Measurements from ENCODE around the gene KRT75. TPM values are rescaled to one million over a fixed set of nuclear protein-coding genes. Genes with fewer than 3 reads are reported as not detected.

The KRT75 gene
- total RNA-seq, 1 experiment from 2014 or later, result not detected

DNA sequence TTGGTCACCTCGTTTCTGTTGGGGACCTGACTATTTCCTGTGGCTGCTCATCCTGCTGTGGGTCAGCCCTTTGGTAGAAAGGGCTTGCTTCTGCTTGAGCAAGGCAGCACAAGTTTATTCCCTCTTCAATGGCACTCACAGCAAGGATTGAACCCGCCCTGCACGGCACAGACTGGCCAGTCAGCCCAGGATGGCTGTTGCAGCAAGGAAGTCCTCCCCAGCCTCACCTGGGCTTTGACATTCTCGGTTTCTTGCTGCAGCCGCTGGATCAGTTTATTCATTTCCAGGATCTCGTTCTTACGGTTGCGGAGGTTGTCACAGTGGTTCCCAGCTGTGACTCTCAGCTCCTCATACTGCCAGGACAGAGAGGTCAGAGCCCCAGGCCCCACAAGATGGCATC is 37.5 kb downstream of the KRT75 start:
- no peaks in the 10 kb centered on the region for H3K79me2 ChIP-seq (ENCODE audit: insufficient read depth, low read length)
- ChIA-PET RAD21 (ENCODE audit: low non-redundant PET in 1 of 2, low total read pairs in 2 of 2, uncharacterized antibody in 2 of 2, unreplicated experiment in 2 of 2) (interaction anchor here in 1 of 2 experiments (1.4 kb wide), 1 partner anchor 474 kb away, joined by 7 read pairs; no protein-coding TSS in a partner anchor), CTCF (interaction anchor here (1.1 to 4.0 kb wide), 14 partner anchors 10 to 584 kb away, joined by 3 to 73 read pairs (median 11); partner anchors contain the start of genes KRT82 and KRT84), POLR2A (interaction anchor here (1.4 to 2.1 kb wide), 2 partner anchors 165 to 469 kb away, joined by 3 to 6 read pairs; no protein-coding TSS in a partner anchor)
- H4K20me1 ChIP-seq (ENCODE audit: insufficient read depth), result no peaks in the 10 kb centered on the region
- no peaks in the 10 kb centered on the region for H3K36me3 ChIP-seq (ENCODE audit: control insufficient read depth in 1 of 2, insufficient read depth in 2 of 2, low read length in 2 of 2)
- no peak overlapping the region for H3K4me2 ChIP-seq (ENCODE audit: low read length)
- intact Hi-C loops (cut with micrococcal nuclease), result loop anchor here (1.0 to 5.0 kb wide), 4 partner anchors 111 to 254 kb away; no protein-coding TSS in a partner anchor
- H2AFZ ChIP-seq (ENCODE audit: low read depth, low read length, poor library complexity, severe bottlenecking), result no peak overlapping the region
- H3K9me2 ChIP-seq (ENCODE audit: insufficient read depth), result no peaks in the 10 kb centered on the region
- no peaks in the 10 kb centered on the region for H3K27me3 ChIP-seq (ENCODE audit: insufficient read depth, low read length)
- no peak overlapping the region for H3K27ac ChIP-seq (ENCODE audit: low read depth, low read length)
- no peak for ATAC-seq
- no peak for TF ChIP-seq CBX3 (IDR thresholded peaks at IDR 0.05; ENCODE audit: low read depth)
- no peak for TF ChIP-seq POLR2A (IDR thresholded peaks at IDR 0.05; ENCODE audit: borderline replicate concordance, extremely low read depth, insufficient read depth, insufficient read length)
- no peak for TF ChIP-seq CEBPB (IDR thresholded peaks at IDR 0.05; ENCODE audit: low read depth)
- no peak for TF ChIP-seq ZFX (IDR thresholded peaks at IDR 0.05)
- no peak overlapping the region for H3K9ac ChIP-seq (ENCODE audit: low read length)
- no TSS peak for BruUV-seq (replicated peaks)
- no peak overlapping the region for H3K4me3 ChIP-seq (replicated peaks in 1 of 2; ENCODE audit: low read depth in 1 of 2, low read length in 2 of 2)
- peaks cover 0 to 6% of the 10 kb centered on the region in 2 experiments; a peak in 1 of 4 replicates for H3K4me1 ChIP-seq (ENCODE audit: control insufficient read depth in 1 of 2, insufficient read depth in 2 of 2, low read length in 2 of 2)
- H3K9me3 ChIP-seq (ENCODE audit: control insufficient read depth in 1 of 2, insufficient read depth in 1 of 2, low read depth in 1 of 2, low read length in 2 of 2), result no peaks in the 10 kb centered on the region
- DNase-seq (ENCODE audit: low read depth, low spot score), result no peak

DNA sequence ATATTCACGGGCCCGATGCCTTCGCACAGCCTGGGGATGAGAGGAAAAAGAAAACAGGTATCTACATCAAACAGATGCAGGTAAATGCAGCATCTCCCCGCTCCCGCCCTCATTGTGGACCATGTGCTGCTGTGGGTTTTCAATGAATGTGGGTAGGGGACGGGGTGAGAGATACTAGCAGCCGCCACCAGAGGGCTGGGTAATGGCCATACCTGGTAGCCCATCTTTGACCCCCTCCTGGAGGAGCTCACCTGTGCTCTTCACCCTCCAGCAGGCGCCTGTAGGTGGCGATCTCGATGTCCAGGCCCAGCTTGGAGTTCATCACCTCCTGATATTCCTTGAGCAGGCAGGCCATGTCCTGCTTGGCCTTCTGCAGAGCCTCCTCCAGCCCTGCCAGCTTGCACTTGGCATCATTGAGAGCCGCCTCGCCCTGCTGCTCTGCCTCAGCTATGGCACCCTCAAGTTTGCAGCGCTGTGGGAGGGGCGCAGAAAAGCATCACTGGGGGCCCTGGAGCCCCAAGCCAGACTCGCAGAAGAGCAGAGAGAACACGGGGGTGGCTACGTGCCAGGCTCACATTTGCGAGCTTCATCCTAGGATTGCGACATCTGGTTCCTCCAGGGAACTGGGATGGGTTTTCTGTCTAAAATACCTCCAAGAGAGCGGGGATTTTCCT is 38.3 kb downstream of the KRT75 start:
- Histone ChIP-seq H3K9ac (ENCODE audit: low read length) (no peak overlapping the region), H3K9me2 (ENCODE audit: insufficient read depth) (no peaks in the 10 kb centered on the region), H3K36me3 (ENCODE audit: control insufficient read depth in 1 of 2, insufficient read depth in 2 of 2, low read length in 2 of 2) (no peaks in the 10 kb centered on the region), H3K27me3 (ENCODE audit: insufficient read depth, low read length) (no peaks in the 10 kb centered on the region), H3K9me3 (ENCODE audit: control insufficient read depth in 1 of 2, insufficient read depth in 1 of 2, low read depth in 1 of 2, low read length in 2 of 2) (no peaks in the 10 kb centered on the region), H4K20me1 (ENCODE audit: insufficient read depth) (no peaks in the 10 kb centered on the region), H2AFZ (ENCODE audit: low read depth, low read length, poor library complexity, severe bottlenecking) (no peak overlapping the region), H3K4me2 (ENCODE audit: low read length) (no peak overlapping the region), H3K4me3 (replicated peaks in 1 of 2; ENCODE audit: low read depth in 1 of 2, low read length in 2 of 2) (no peak overlapping the region), H3K79me2 (ENCODE audit: insufficient read depth, low read length) (no peaks in the 10 kb centered on the region), H3K4me1 (ENCODE audit: control insufficient read depth in 1 of 2, insufficient read depth in 2 of 2, low read length in 2 of 2) (peaks cover 0 to 14% of the 10 kb centered on the region in 2 experiments; a peak in 1 of 4 replicates), H3K27ac (ENCODE audit: low read depth, low read length) (no peak overlapping the region)
- peak; percentile 97 for ATAC-seq
- POLR2A ChIA-PET, result interaction anchor here (1.0 to 2.1 kb wide), 5 partner anchors 9 to 484 kb away, joined by 3 to 6 read pairs (median 4); no protein-coding TSS in a partner anchor
- DNase-seq (ENCODE audit: low read depth, low spot score), result peak; percentile 75
- CTCF ChIA-PET, result interaction anchor here (0.6 to 4.0 kb wide), 43 partner anchors 8 to 584 kb away, joined by 3 to 73 read pairs (median 5); partner anchors contain the start of genes KRT5, KRT82 and KRT84
- intact Hi-C loops (cut with micrococcal nuclease), result loop anchor here (1.0 to 5.0 kb wide), 5 partner anchors 111 to 474 kb away; no protein-coding TSS in a partner anchor
- no TSS peak for BruUV-seq (replicated peaks)
- RAD21 ChIA-PET (ENCODE audit: low non-redundant PET in 1 of 2, low total read pairs in 2 of 2, uncharacterized antibody in 2 of 2, unreplicated experiment in 2 of 2), result interaction anchor here (0.6 to 2.2 kb wide), 11 partner anchors 45 to 585 kb away, joined by 3 to 7 read pairs (median 4); no protein-coding TSS in a partner anchor
- TF ChIP-seq SRF (IDR thresholded peaks at IDR 0.05; ENCODE audit: low read depth) (no peak), YY1 (IDR thresholded peaks at IDR 0.05; ENCODE audit: extremely low read depth, insufficient replicate concordance, low read depth, low read length) (peak; percentile 46), RAD21 (IDR thresholded peaks at IDR 0.05; ENCODE audit: low read depth) (peak; percentile 80), ELF1 (IDR thresholded peaks at IDR 0.05; ENCODE audit: borderline replicate concordance, low read depth) (no peak), CEBPB (IDR thresholded peaks at IDR 0.05; ENCODE audit: low read depth) (no peak), POLR2A (IDR thresholded peaks at IDR 0.05; ENCODE audit: borderline replicate concordance, extremely low read depth, insufficient read depth, insufficient read length) (no peak), SIN3A (IDR thresholded peaks at IDR 0.05; ENCODE audit: low read depth) (no peak), TCF7L2 (IDR thresholded peaks at IDR 0.05; ENCODE audit: borderline replicate concordance, extremely low read depth, insufficient read depth, insufficient read length) (no peak), SP1 (IDR thresholded peaks at IDR 0.05; ENCODE audit: low read depth) (no peak)
- TF ChIP-seq, protein P1, sequence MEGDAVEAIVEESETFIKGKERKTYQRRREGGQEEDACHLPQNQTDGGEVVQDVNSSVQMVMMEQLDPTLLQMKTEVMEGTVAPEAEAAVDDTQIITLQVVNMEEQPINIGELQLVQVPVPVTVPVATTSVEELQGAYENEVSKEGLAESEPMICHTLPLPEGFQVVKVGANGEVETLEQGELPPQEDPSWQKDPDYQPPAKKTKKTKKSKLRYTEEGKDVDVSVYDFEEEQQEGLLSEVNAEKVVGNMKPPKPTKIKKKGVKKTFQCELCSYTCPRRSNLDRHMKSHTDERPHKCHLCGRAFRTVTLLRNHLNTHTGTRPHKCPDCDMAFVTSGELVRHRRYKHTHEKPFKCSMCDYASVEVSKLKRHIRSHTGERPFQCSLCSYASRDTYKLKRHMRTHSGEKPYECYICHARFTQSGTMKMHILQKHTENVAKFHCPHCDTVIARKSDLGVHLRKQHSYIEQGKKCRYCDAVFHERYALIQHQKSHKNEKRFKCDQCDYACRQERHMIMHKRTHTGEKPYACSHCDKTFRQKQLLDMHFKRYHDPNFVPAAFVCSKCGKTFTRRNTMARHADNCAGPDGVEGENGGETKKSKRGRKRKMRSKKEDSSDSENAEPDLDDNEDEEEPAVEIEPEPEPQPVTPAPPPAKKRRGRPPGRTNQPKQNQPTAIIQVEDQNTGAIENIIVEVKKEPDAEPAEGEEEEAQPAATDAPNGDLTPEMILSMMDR (IDR thresholded peaks at IDR 0.05 in 2 of 3, conservative IDR thresholded peaks at IDR 0.05 in 1 of 3; ENCODE audit: borderline replicate concordance in 1 of 3, insufficient read depth in 1 of 3, low read depth in 2 of 3, low read length in 2 of 3), result peak; percentile 87 to 98 (median 88)
